Measurements from ENCODE around the gene SCN2A. TPM values are rescaled to one million over a fixed set of nuclear protein-coding genes. Genes with fewer than 3 reads are reported as not detected.

Gene SCN2A
- polyA plus RNA-seq, 1 donor (not counting 4 experiments of a cell fraction or from before 2014, with no cell fraction given): 1.0 TPM

DNA sequence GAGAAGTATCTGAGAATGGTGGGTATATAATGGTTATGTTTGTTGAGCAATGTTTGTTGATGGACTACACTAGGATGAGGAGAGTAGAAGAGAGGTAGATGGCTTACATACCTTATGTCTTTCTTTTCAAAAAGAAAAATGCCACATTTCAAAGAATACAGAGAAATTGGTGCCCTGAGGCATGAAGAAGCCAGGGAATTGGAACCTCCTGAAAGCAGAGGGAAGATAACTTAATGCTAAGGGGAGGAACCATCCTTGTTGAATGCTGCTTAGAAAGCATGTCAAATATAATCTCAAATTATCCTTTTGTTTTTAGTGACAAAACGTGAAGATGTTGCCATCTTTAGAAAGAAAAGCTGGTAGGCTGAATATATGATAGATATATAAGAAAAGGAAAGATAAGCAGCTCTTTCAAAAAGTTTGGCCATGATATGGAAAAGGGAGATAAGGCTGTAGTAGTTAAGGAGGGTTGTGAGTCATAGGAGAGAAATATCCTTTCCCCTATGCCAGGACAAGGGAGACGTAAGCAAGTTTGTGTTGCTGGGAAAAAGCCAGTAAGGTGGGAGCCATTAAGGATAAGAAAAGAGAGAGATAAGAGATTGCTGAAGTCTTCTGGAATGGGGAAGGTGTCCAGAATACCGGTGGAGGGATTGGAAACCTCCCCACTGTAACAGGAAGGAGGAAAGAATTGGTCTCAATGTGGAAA is 66.3 kb downstream of the SCN2A start:
- no peaks in the 10 kb centered on the region for H3K4me1 ChIP-seq (ENCODE audit: control insufficient read depth, extremely low read depth, insufficient read depth, low read length)
- no peak for FAIRE-seq
- dilution Hi-C loops (cut with MboI; ENCODE audit: extremely low pct_ligation_motif_present, low sequenced_read_pairs): no loop called here
- DNase-seq (ENCODE audit: low read depth, low spot score): no peak
- H3K36me3 ChIP-seq (ENCODE audit: control insufficient read depth in 2 of 2, extremely low read depth in 1 of 2, insufficient read depth in 2 of 2, low read length in 2 of 2): no peaks in the 10 kb centered on the region
- H2AFZ ChIP-seq (ENCODE audit: control insufficient read depth, low read length): no peak overlapping the region
- H4K20me1 ChIP-seq (ENCODE audit: control insufficient read depth, extremely low read depth, insufficient read depth, low read length): no peaks in the 10 kb centered on the region
- TF ChIP-seq, protein P1, sequence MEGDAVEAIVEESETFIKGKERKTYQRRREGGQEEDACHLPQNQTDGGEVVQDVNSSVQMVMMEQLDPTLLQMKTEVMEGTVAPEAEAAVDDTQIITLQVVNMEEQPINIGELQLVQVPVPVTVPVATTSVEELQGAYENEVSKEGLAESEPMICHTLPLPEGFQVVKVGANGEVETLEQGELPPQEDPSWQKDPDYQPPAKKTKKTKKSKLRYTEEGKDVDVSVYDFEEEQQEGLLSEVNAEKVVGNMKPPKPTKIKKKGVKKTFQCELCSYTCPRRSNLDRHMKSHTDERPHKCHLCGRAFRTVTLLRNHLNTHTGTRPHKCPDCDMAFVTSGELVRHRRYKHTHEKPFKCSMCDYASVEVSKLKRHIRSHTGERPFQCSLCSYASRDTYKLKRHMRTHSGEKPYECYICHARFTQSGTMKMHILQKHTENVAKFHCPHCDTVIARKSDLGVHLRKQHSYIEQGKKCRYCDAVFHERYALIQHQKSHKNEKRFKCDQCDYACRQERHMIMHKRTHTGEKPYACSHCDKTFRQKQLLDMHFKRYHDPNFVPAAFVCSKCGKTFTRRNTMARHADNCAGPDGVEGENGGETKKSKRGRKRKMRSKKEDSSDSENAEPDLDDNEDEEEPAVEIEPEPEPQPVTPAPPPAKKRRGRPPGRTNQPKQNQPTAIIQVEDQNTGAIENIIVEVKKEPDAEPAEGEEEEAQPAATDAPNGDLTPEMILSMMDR (optimal IDR thresholded peaks at IDR 0.05 in 1 of 3, IDR thresholded peaks at IDR 0.05 in 1 of 3, conservative IDR thresholded peaks at IDR 0.05 in 1 of 3; ENCODE audit: extremely low read depth in 1 of 3, insufficient read depth in 2 of 3, low read length in 3 of 3): no peak
- TF ChIP-seq EZH2 (IDR thresholded peaks at IDR 0.05; ENCODE audit: low read length): no peak
- no peaks in the 10 kb centered on the region for H3K27me3 ChIP-seq (ENCODE audit: control insufficient read depth, extremely low read depth, insufficient read depth, low read length)
- no peak overlapping the region for H3K9ac ChIP-seq (ENCODE audit: control insufficient read depth, extremely low read depth, insufficient read depth, low read length)
- no peak overlapping the region for H3K4me3 ChIP-seq (ENCODE audit: control insufficient read depth in 2 of 3, extremely low read depth in 1 of 3, insufficient read depth in 2 of 3, low read depth in 1 of 3, low read length in 3 of 3)
- H3K9me3 ChIP-seq (ENCODE audit: control insufficient read depth, low read depth, low read length): no peaks in the 10 kb centered on the region
- H3K27ac ChIP-seq (ENCODE audit: control insufficient read depth, insufficient read depth, low read length): no peak overlapping the region
- H3K4me2 ChIP-seq (ENCODE audit: control insufficient read depth, extremely low read depth, insufficient read depth, low read depth, low read length): no peak overlapping the region
- no peaks in the 10 kb centered on the region for H3K9me1 ChIP-seq (ENCODE audit: control insufficient read depth, extremely low read depth, insufficient read depth, low read length)
- no peaks in the 10 kb centered on the region for H3K79me2 ChIP-seq (ENCODE audit: control insufficient read depth, insufficient read depth, low read length)

DNA sequence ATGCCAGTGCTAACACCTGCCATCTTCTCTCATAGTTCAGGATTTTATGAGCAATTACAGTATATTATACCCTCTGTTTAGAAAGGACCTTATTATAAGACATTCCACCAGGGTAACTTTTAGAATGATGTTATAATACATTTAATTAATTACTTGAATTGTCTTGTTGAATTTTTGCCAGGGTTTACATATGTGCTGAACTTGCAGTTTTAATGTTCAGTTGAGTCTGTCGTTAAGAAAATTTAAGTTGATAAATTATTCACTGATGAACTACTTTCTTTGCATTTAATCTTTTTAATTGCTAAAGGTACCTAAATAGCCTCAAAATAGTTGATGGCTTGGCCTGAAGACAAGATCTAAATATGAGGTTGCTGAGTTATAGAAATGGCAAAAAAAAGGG is 68.1 kb downstream of the SCN2A start:
- FAIRE-seq: no peak
- TF ChIP-seq, protein P1 (optimal IDR thresholded peaks at IDR 0.05 in 1 of 3, IDR thresholded peaks at IDR 0.05 in 1 of 3, conservative IDR thresholded peaks at IDR 0.05 in 1 of 3; ENCODE audit: extremely low read depth in 1 of 3, insufficient read depth in 2 of 3, low read length in 3 of 3): no peak
- TF ChIP-seq EZH2 (IDR thresholded peaks at IDR 0.05; ENCODE audit: low read length): no peak

More for the DNA sequence above, 68.1 kb downstream of the SCN2A start:
- Histone ChIP-seq H3K9me1 (ENCODE audit: control insufficient read depth, extremely low read depth, insufficient read depth, low read length) (no peaks in the 10 kb centered on the region), H3K79me2 (ENCODE audit: control insufficient read depth, insufficient read depth, low read length) (no peaks in the 10 kb centered on the region), H3K36me3 (ENCODE audit: control insufficient read depth in 2 of 2, extremely low read depth in 1 of 2, insufficient read depth in 2 of 2, low read length in 2 of 2) (no peaks in the 10 kb centered on the region), H4K20me1 (ENCODE audit: control insufficient read depth, extremely low read depth, insufficient read depth, low read length) (no peaks in the 10 kb centered on the region), H3K9ac (ENCODE audit: control insufficient read depth, extremely low read depth, insufficient read depth, low read length) (no peak overlapping the region), H3K27ac (ENCODE audit: control insufficient read depth, insufficient read depth, low read length) (no peak overlapping the region), H3K4me2 (ENCODE audit: control insufficient read depth, extremely low read depth, insufficient read depth, low read depth, low read length) (no peak overlapping the region), H2AFZ (ENCODE audit: control insufficient read depth, low read length) (no peak overlapping the region), H3K27me3 (ENCODE audit: control insufficient read depth, extremely low read depth, insufficient read depth, low read length) (no peaks in the 10 kb centered on the region), H3K4me3 (ENCODE audit: control insufficient read depth in 2 of 3, extremely low read depth in 1 of 3, insufficient read depth in 2 of 3, low read depth in 1 of 3, low read length in 3 of 3) (no peak overlapping the region), H3K9me3 (ENCODE audit: control insufficient read depth, low read depth, low read length) (no peaks in the 10 kb centered on the region), H3K4me1 (ENCODE audit: control insufficient read depth, extremely low read depth, insufficient read depth, low read length) (no peaks in the 10 kb centered on the region)
- DNase-seq (ENCODE audit: low read depth, low spot score): no peak
- dilution Hi-C loops (cut with MboI; ENCODE audit: extremely low pct_ligation_motif_present, low sequenced_read_pairs): no loop called here

All from keratinocyte (primary cell).